K562 (cell line): ENCODE measurements around the gene PCSK5. TPM values are rescaled to one million over a fixed set of nuclear protein-coding genes. Genes with fewer than 3 reads are reported as not detected.

Experiments used
- ATAC-seq: fragments of 200-7000 bp; cut with Tn5 transposase; 3 replicates; pipeline ENCODE4 v1.9.1; 2020; ENCODE audit warnings: moderate library complexity
- BruUV-seq: library from RNA; stranded (reverse); fragments of 400-500 nt; replicated peaks from 2 replicates; lab custom pipeline; 2021; lab: Mats Ljungman, UMichigan
- CTCF ChIA-PET: fragments of 300-600 bp; formaldehyde crosslinking; extraction: SDS; loops from one replicate; lab custom pipeline; 2021; ENCODE audit warnings: low intra/inter-chr PET ratio; lab: Yijun Ruan, JAX
- POLR2A ChIA-PET: fragments of 300-600, 350-650 bp; sonication (Branson Sonifier 250); formaldehyde crosslinking; extraction: SDS; loops from one replicate; lab custom pipeline; 2021; ENCODE audit warnings: antibody characterized with exemption, inconsistent platforms; lab: Yijun Ruan, JAX
- DNase-seq, 4 experiments: peaks; one replicate each; pipeline versions ENCODE4 v3.0.0 to v3.0.0-alpha.2; 2011 to 2018; ENCODE audit warnings: low spot score in 3 of 4, mixed read lengths in 3 of 4; ENCODE audit errors: extremely low read depth in 1 of 4
- FAIRE-seq: peaks from 2 replicates; lab custom pipeline; 2011; peaks lifted over from hg19 to GRCh38; lab: Jason Lieb, UNC
- H2AFZ ChIP-seq: 2 replicates; pipeline ENCODE4 v1.6.0; 2011; ENCODE audit warnings: low read depth, low read length, control low read depth, inconsistent platforms
- H3K27ac ChIP-seq: fragments of 200-600 bp; 3 replicates; pipeline ENCODE4 v1.8.0; 2011; ENCODE audit warnings: low read depth, mild to moderate bottlenecking, control low read depth, inconsistent platforms, low read length, moderate library complexity, mixed read lengths; ENCODE audit errors: extremely low read depth
- H3K27me3 ChIP-seq, 2 experiments: fragments of 300-600 bp in 1 of 2; 2 replicates in 1 of 2; 3 replicates in 1 of 2; pipeline versions ENCODE4 v1.6.0 to v1.8.0; 2011; ENCODE audit warnings: inconsistent platforms in 2 of 2, low read length in 2 of 2, mild to moderate bottlenecking in 1 of 2, mixed read lengths in 1 of 2, moderate library complexity in 1 of 2; ENCODE audit not compliant: control insufficient read depth in 2 of 2, insufficient read depth in 2 of 2
- H3K36me3 ChIP-seq: fragments of 300-600 bp; 3 replicates; pipeline ENCODE4 v1.8.0; 2011; ENCODE audit warnings: mild to moderate bottlenecking, low read length, inconsistent platforms; ENCODE audit not compliant: control insufficient read depth, insufficient read depth
- H3K4me1 ChIP-seq, 2 experiments: fragments of 200-600 bp in 1 of 2; replicated peaks in 1 of 2; 2 replicates in 1 of 2; 3 replicates in 1 of 2; pipeline versions ENCODE4 v1.5.1 to v1.8.0; 2011; ENCODE audit warnings: inconsistent platforms in 2 of 2, low read length in 2 of 2, mild to moderate bottlenecking in 1 of 2, mixed read lengths in 1 of 2, moderate library complexity in 1 of 2; ENCODE audit not compliant: control insufficient read depth in 2 of 2, insufficient read depth in 2 of 2
- H3K4me2 ChIP-seq: 2 replicates; pipeline ENCODE4 v1.6.1; 2011; ENCODE audit warnings: low read length, control low read depth, inconsistent platforms, mixed read lengths; ENCODE audit not compliant: insufficient read depth
- H3K4me3 ChIP-seq: fragments of 200-600 bp; sonication (generic), shearing (Covaris generic); 2 replicates; pipeline ENCODE4 v1.5.1; 2016; ENCODE audit warnings: control low read depth, inconsistent platforms
- H3K79me2 ChIP-seq: fragments of 200-600 bp; 3 replicates; pipeline ENCODE4 v1.8.0; 2011; ENCODE audit warnings: low read length, inconsistent platforms; ENCODE audit not compliant: control insufficient read depth, insufficient read depth
- H3K9ac ChIP-seq, 2 experiments: 2 replicates each; pipeline versions ENCODE4 v1.6.0 to v1.6.1; 2011; ENCODE audit warnings: low read depth in 2 of 2, low read length in 2 of 2, control low read depth in 1 of 2, inconsistent platforms in 1 of 2, mild to moderate bottlenecking in 1 of 2, mixed read lengths in 1 of 2; ENCODE audit not compliant: insufficient read depth in 1 of 2
- H3K9me1 ChIP-seq: one replicate; pipeline ENCODE4 v1.6.0; 2011; ENCODE audit warnings: inconsistent platforms, mild to moderate bottlenecking, low read length, moderate library complexity; ENCODE audit not compliant: control insufficient read depth, insufficient read depth
- H3K9me3 ChIP-seq: replicated peaks from 2 replicates; pipeline ENCODE4 v1.5.1; 2011; ENCODE audit warnings: low read depth, low read length, inconsistent platforms; ENCODE audit not compliant: control insufficient read depth, insufficient read depth
- H4K20me1 ChIP-seq: replicated peaks from 2 replicates; pipeline ENCODE4 v1.6.1; 2011; ENCODE audit warnings: low read length, inconsistent platforms, mixed read lengths; ENCODE audit not compliant: control insufficient read depth, insufficient read depth
- BRF1 ChIP-seq: IDR thresholded peaks from 3 replicates; pipeline ENCODE4 v1.6.1; 2011; ENCODE audit warnings: borderline replicate concordance, mild to moderate bottlenecking; ENCODE audit not compliant: insufficient read length; ENCODE audit errors: extremely low read depth
- CREB5 ChIP-seq: fragments of 250-450 bp; sonication (Bioruptor Pico); IDR thresholded peaks from 2 replicates; pipeline ENCODE4 v1.5.0; 2020; ENCODE audit warnings: mild to moderate bottlenecking
- FOXA1 ChIP-seq: fragments of 450-650 bp; IDR thresholded peaks from 2 replicates; pipeline ENCODE4 v1.6.1; 2016; ENCODE audit warnings: mild to moderate bottlenecking, borderline replicate concordance
- GATA2 ChIP-seq: sonication (generic); formaldehyde crosslinking; IDR thresholded peaks from 2 replicates; pipeline ENCODE4 v1.4.0; 2020; ENCODE audit warnings: mild to moderate bottlenecking, missing genetic modification reagents
- ILF3 ChIP-seq: fragments of 450-650 bp; IDR thresholded peaks from 2 replicates; pipeline ENCODE4 v1.6.1; 2018; ENCODE audit warnings: antibody characterized with exemption, mild to moderate bottlenecking, moderate library complexity, borderline replicate concordance
- KAT7 ChIP-seq: sonication (generic); formaldehyde crosslinking; IDR thresholded peaks from 2 replicates; pipeline ENCODE4 v1.8.0; 2022; ENCODE audit warnings: missing genetic modification reagents, mild to moderate bottlenecking, borderline replicate concordance
- KLF10 ChIP-seq: fragments of 250-450 bp; sonication (Bioruptor Pico); IDR thresholded peaks from 2 replicates; pipeline ENCODE4 v1.6.1; 2021; ENCODE audit warnings: matching md5 sums
- KLF16 ChIP-seq: IDR thresholded peaks from 2 replicates; pipeline ENCODE4 v1.6.1; 2016; ENCODE audit warnings: antibody characterized with exemption
- MYNN ChIP-seq, 2 experiments: sonication (generic); formaldehyde crosslinking in 1 of 2; IDR thresholded peaks; 2 replicates each; pipeline versions ENCODE4 v1.5.0 to v1.6.1; 2016 to 2020; ENCODE audit warnings: antibody characterized with exemption in 1 of 2, missing genetic modification reagents in 1 of 2
- NR2F6 ChIP-seq: fragments of 450-650 bp; formaldehyde crosslinking; IDR thresholded peaks from 2 replicates; pipeline ENCODE4 v1.4.0; 2020; ENCODE audit warnings: mild to moderate bottlenecking
- RCOR1 ChIP-seq, 2 experiments: IDR thresholded peaks; 2 replicates each; pipeline ENCODE4 v1.6.1; 2012; ENCODE audit warnings: low read depth in 2 of 2, low read length in 2 of 2, borderline replicate concordance in 1 of 2, improper control_type of control experiment in 1 of 2
- SMC3 ChIP-seq: conservative IDR thresholded peaks from 2 replicates; pipeline ENCODE4 v1.6.1; 2011; ENCODE audit warnings: low read depth, low read length, improper control_type of control experiment; ENCODE audit not compliant: insufficient read depth
- SRSF3 ChIP-seq: fragments of 200-400 bp; formaldehyde crosslinking; IDR thresholded peaks from 2 replicates; pipeline ENCODE4 v1.6.1; 2016; ENCODE audit warnings: mild to moderate bottlenecking, low read length, moderate library complexity; ENCODE audit not compliant: insufficient read depth
- TAF1 ChIP-seq: IDR thresholded peaks from 2 replicates; pipeline ENCODE4 v1.6.1; 2011; ENCODE audit warnings: mild to moderate bottlenecking, low read length, moderate library complexity; ENCODE audit not compliant: insufficient read depth, control insufficient read depth, severe bottlenecking; ENCODE audit errors: extremely low read depth
- U2AF2 ChIP-seq: fragments of 200-400 bp; formaldehyde crosslinking; optimal IDR thresholded peaks from 2 replicates; pipeline ENCODE3; 2017; ENCODE audit warnings: low read depth, mild to moderate bottlenecking, low read length
- ZBTB7A ChIP-seq: IDR thresholded peaks from 2 replicates; pipeline ENCODE4 v1.6.1; 2011; ENCODE audit warnings: low read depth, mild to moderate bottlenecking, low read length, moderate library complexity, borderline replicate concordance; ENCODE audit not compliant: control insufficient read depth
- ZFP36 ChIP-seq: fragments of 150-350 bp; IDR thresholded peaks from 2 replicates; pipeline ENCODE4 v1.6.1; 2018; ENCODE audit warnings: low read length, low read depth; ENCODE audit not compliant: partially characterized antibody
- ZNF124 ChIP-seq: sonication (generic); formaldehyde crosslinking; IDR thresholded peaks from 2 replicates; pipeline ENCODE4 v1.8.1; 2022; ENCODE audit warnings: missing genetic modification reagents
- WGBS: fragments of 100-300 bp; shearing (Covaris generic); methylation state at CpG from one replicate; pipeline ENCODE4 v1.1.6; 2016; ENCODE audit warnings: low coverage, mixed read lengths; ENCODE audit not compliant: insufficient coverage; ENCODE audit errors: missing lambda C conversion rate; 5-methylcytosine and 5-hydroxymethylcytosine counted together
- in situ Hi-C: fragments of 300-500 bp; cut with MboI; formaldehyde crosslinking; loops from 4 replicates; pipeline ENCODE4 v1.15.0; 2018; ENCODE audit warnings: inconsistent platforms, mixed read lengths
- intact Hi-C: fragments of 100-400 bp; cut with micrococcal nuclease; formaldehyde crosslinking; loops from 2 replicates; pipeline ENCODE4 v1.14.2; 2022
- polyA plus RNA-seq, 8 experiments: library from polyadenylated mRNA; depleted of rRNA in 4 of 8; stranded (reverse) in 5 of 8; unstranded in 3 of 8; fragments of >200 nt; fragmentation: Nextera tagmentation in 2 of 8; fragmentation: Illumina TruSeq in 1 of 8; extraction: Ambion mirVana in 2 of 8; extraction: Trizol in 1 of 8; gene quantifications; 2 replicates each; pipeline versions ENCODE4 v1.2.1 to v1.2.3, GENCODE V29; 2011 to 2014; ENCODE audit warnings: inconsistent platforms in 1 of 8, missing spikeins in 1 of 8
- total RNA-seq, 7 experiments: library from RNA; depleted of rRNA in 6 of 7; stranded (reverse); fragments of >200 nt in 6 of 7; fragmentation: Illumina TruSeq in 2 of 7; extraction: Trizol in 2 of 7; gene quantifications; 2 replicates each; pipeline versions ENCODE4 v1.2.1 to v1.2.3, GENCODE V29; 2011 to 2021; ENCODE audit warnings: low replicate concordance in 1 of 7
- TF ChIP-seq, protein P1 (sequence below): sonication (generic); formaldehyde crosslinking; IDR thresholded peaks from 2 replicates; pipeline ENCODE4 v1.8.0; 2022; ENCODE audit warnings: mild to moderate bottlenecking, missing genetic modification reagents

The PCSK5 gene
- total and polyA plus RNA-seq, 9 of the 15 experiments (the other 6 are each of a cell fraction or from before 2014, with no cell fraction given) = not detected

DNA sequence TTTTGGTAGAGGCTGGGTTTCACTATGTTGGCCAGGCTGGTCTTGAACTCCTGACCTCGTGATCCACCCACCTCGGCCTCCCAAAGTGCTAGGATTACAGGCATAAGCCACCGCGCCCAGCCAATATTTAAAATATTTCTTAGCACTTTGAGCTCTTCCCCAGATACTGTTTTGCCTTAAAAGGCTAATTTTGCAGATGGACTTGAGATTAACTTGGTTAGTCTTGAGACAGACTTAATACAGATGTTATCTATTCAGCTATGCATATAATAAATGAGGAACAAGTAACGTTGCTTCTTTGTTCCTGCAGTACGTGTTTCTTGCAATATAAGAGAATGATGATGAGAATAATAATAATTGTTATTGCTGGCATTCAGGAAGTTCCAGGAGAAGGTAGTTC lies 56.3 kb downstream of the PCSK5 start:
- no peaks in the 10 kb centered on the region for H3K9me1 ChIP-seq
- H2AFZ ChIP-seq = no peak overlapping the region
- in situ Hi-C loops = no loop called here
- no peaks in the 10 kb centered on the region for H3K4me1 ChIP-seq
- no peak overlapping the region for H3K9ac ChIP-seq
- no peaks in the 10 kb centered on the region for H3K79me2 ChIP-seq
- no peak for DNase-seq
- H3K4me3 ChIP-seq = no peak overlapping the region
- H4K20me1 ChIP-seq = no peaks in the 10 kb centered on the region
- no peak overlapping the region for H3K27ac ChIP-seq
- no peaks in the 10 kb centered on the region for H3K9me3 ChIP-seq
- CTCF ChIA-PET = no interaction called here
- 0% methylated on average over 6 of the region's 6 CpGs for WGBS
- H3K4me2 ChIP-seq = no peak overlapping the region
- no TSS peak for BruUV-seq
- no peaks in the 10 kb centered on the region for H3K27me3 ChIP-seq
- intact Hi-C loops = no loop called here
- H3K36me3 ChIP-seq = no peaks in the 10 kb centered on the region
- POLR2A ChIA-PET = interaction anchor here (1.2 kb wide), 1 partner anchor 16 kb away, joined by 7 read pairs; no protein-coding TSS in a partner anchor
- ATAC-seq = no peak
- no peak for FAIRE-seq
- TF ChIP-seq ILF3 = no peak
- TF ChIP-seq KAT7 (CRISPR knock-in tag) = no peak
- TF ChIP-seq MYNN (IDR thresholded peaks at IDR 0.05) = no peak
- no peak for TF ChIP-seq MYNN (CRISPR knock-in tag; IDR thresholded peaks at IDR 0.05)
- TF ChIP-seq FOXA1 = no peak
- no peak for TF ChIP-seq U2AF2
- TF ChIP-seq SMC3 = no peak
- no peak for TF ChIP-seq RCOR1 (IDR thresholded peaks at IDR 0.05; ENCODE audit: borderline replicate concordance in 1 of 2, low read depth in 2 of 2, low read length in 2 of 2)
- TF ChIP-seq ZFP36 = no peak
- no peak for TF ChIP-seq NR2F6 (CRISPR knock-in tag)
- TF ChIP-seq KLF10 (CRISPR knock-in tag) = no peak
- TF ChIP-seq CREB5 = no peak
- TF ChIP-seq ZBTB7A = no peak
- no peak for TF ChIP-seq GATA2 (CRISPR knock-in tag)
- TF ChIP-seq ZNF124 (CRISPR knock-in tag) = no peak
- TF ChIP-seq BRF1 = no peak
- TF ChIP-seq KLF16 = no peak
- TF ChIP-seq, protein P1, sequence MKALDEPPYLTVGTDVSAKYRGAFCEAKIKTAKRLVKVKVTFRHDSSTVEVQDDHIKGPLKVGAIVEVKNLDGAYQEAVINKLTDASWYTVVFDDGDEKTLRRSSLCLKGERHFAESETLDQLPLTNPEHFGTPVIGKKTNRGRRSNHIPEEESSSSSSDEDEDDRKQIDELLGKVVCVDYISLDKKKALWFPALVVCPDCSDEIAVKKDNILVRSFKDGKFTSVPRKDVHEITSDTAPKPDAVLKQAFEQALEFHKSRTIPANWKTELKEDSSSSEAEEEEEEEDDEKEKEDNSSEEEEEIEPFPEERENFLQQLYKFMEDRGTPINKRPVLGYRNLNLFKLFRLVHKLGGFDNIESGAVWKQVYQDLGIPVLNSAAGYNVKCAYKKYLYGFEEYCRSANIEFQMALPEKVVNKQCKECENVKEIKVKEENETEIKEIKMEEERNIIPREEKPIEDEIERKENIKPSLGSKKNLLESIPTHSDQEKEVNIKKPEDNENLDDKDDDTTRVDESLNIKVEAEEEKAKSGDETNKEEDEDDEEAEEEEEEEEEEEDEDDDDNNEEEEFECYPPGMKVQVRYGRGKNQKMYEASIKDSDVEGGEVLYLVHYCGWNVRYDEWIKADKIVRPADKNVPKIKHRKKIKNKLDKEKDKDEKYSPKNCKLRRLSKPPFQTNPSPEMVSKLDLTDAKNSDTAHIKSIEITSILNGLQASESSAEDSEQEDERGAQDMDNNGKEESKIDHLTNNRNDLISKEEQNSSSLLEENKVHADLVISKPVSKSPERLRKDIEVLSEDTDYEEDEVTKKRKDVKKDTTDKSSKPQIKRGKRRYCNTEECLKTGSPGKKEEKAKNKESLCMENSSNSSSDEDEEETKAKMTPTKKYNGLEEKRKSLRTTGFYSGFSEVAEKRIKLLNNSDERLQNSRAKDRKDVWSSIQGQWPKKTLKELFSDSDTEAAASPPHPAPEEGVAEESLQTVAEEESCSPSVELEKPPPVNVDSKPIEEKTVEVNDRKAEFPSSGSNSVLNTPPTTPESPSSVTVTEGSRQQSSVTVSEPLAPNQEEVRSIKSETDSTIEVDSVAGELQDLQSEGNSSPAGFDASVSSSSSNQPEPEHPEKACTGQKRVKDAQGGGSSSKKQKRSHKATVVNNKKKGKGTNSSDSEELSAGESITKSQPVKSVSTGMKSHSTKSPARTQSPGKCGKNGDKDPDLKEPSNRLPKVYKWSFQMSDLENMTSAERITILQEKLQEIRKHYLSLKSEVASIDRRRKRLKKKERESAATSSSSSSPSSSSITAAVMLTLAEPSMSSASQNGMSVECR = no peak
- TF ChIP-seq SRSF3 = no peak
- TF ChIP-seq TAF1 = no peak
